OCI-M1 (cell line): Measurements from ENCODE around the gene ARID3A.
A peak's percentile ranks its signal among the peaks of the same experiment; 100 is the strongest.

Experiments
- DNase-seq: peaks from one replicate; lab custom pipeline; 2025; lab: John Stamatoyannopoulos, UW

Gene ARID3A

DNA sequence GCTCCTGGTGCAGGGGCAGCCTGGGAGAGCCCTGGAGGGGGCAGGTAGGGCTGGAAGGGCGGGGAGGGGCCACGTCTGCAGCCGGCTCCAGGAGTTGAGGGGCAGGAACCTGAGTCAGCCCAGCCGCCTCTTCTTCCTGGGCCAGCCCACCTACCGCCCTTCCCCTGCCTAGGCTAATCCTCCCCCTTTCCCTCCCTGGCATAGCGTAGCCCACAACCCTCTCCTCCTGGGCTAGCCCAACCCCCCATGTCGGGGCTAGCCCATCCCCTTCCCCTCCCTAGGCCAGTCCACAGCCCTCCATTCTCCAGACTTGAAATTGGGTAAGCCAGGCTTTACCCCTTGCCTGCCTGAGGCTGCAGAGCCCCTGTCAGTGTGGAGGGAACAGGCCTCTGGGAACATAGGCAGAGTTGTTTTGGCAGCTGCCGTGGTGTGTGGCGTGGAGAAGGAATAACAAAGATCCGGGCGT, 37.7 kb downstream of the ARID3A start:
- DNase-seq: no peak

DNA sequence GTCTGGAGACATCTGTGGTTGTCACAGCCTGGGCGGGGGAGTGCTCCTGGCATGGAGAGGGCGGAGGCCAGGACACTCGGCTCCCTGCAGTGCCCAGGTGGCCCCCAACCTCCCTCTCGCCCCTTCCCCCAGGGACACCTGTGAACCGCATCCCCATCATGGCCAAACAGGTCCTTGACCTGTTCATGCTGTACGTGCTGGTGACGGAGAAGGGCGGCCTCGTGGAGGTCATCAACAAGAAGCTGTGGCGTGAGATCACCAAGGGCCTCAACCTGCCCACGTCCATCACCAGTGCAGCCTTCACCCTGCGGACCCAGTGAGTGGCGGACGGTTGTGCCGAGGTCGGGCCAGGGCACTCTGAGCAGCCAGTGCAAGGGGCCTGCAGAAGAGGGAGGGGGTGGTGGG, 38.3 kb downstream of the ARID3A start:
- no peak for DNase-seq

DNA sequence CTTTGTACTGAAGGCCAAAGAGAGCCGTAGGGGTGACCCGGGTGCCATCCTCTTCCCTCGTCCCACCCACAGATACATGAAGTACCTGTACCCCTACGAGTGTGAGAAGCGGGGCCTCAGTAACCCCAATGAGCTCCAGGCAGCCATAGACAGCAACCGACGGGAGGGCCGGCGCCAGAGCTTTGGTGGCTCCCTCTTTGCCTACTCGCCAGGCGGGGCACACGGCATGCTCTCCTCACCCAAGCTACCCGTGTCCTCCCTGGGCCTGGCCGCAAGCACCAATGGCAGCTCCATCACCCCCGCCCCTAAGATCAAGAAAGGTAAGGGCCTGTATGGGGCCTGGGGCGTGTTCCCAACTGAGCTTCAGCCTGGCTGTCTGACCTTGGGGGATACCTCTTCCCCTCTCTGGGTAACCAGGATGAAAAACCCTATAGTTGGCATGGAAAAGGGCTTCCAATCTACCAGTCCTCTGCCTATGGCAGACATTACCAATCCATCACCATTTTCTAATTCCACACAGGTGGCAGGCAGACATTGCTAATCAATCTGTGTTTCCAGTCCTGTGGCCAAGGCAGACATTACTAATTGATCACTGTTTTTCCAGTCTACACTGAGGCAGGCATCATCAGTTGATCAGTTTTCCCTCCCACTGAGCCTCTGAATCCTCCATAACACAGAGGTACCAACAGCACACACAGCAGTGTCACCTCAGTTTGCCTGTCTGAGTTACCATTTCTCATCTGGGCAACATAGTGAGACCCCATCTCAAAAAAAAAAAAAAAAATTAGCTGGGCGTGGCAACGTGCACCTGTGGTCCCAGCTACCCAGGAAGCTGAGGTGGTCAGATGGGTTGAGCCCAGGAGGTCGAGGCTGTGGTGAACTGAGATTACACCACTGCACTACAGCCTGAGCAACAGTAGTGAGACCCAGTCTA, 39.2 kb downstream of the ARID3A start:
- peak; percentile 1 for DNase-seq

DNA sequence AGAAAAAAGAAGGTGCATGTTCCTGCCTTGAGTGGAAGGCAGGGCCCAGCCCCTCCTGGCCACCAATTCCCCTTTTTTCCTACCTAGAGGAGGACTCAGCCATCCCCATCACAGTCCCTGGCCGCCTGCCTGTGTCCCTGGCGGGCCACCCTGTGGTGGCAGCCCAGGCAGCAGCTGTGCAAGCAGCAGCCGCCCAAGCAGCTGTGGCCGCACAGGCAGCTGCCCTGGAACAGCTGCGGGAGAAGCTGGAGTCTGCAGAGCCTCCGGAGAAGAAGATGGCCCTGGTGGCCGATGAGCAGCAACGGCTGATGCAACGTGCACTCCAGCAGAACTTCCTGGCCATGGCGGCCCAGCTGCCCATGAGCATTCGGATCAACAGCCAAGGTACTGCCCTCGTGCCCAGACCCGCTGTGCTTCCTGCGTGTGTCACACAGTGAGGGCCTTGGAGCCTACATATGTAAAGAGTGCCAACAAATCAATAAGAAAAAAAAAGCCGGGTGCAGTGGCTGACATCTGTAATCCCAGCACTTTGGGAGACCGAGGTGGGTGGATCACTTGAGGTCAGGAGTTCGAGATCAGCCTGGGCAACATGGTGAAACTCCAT, 40.8 kb downstream of the ARID3A start:
- no peak for DNase-seq

DNA sequence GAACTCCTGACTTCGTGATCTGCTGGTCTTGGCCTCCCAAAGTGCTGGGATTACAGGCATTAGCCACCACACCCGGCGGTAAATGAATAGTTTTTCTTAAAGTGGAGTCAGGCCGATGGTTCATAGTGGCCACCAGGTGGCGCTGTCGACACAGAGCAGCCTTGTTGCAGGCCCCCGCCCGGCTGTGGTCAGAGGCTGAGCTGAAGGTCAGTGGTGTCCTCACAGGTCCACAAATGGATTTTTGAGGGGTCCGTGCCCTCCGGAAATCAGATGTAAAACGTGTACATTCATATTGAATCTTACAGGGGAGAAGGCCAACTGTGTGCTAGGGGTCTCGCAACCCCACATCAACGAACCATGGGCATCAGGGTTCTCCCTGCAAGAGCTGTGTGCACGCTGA, 44.9 kb downstream of the ARID3A start:
- DNase-seq: peak; percentile 50

DNA sequence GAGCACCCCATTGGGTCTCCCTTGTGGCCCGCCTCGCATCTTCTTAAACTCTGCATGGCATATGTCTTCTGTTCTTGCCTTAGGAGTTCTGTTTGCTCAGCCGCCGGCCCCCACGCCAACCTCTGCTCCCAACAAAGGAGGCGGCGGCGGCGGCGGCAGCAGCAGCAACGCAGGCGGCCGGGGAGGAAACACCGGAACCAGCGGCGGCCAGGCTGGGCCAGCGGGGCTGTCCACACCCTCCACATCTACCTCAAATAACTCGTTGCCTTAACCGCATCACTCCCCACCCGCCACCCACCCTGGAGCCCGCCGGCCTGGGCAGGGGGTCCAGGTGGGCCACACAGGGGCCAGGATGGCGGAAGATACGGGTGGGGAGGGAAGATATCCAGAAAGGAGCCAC, 46.0 kb downstream of the ARID3A start:
- DNase-seq: no peak

DNA sequence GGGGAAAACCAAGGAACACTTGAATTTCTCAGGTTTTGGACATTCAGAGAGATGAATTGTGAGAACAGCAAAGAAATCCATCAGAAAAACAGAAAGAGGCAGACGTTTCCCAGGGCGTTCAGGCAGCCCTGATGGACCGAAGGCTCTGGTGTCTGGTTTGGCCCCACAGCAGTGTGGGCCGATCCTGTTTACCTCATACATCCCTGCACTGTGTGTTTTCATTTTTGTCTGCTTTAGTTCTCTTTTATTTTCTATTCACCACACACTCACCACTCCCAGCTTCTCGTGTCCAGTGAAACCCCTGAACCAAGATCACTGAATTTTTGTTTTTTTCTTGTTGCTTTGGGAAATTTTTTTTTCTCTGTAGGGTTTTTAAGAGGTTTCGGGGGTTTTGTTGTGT, 46.4 kb downstream of the ARID3A start:
- DNase-seq: no peak

DNA sequence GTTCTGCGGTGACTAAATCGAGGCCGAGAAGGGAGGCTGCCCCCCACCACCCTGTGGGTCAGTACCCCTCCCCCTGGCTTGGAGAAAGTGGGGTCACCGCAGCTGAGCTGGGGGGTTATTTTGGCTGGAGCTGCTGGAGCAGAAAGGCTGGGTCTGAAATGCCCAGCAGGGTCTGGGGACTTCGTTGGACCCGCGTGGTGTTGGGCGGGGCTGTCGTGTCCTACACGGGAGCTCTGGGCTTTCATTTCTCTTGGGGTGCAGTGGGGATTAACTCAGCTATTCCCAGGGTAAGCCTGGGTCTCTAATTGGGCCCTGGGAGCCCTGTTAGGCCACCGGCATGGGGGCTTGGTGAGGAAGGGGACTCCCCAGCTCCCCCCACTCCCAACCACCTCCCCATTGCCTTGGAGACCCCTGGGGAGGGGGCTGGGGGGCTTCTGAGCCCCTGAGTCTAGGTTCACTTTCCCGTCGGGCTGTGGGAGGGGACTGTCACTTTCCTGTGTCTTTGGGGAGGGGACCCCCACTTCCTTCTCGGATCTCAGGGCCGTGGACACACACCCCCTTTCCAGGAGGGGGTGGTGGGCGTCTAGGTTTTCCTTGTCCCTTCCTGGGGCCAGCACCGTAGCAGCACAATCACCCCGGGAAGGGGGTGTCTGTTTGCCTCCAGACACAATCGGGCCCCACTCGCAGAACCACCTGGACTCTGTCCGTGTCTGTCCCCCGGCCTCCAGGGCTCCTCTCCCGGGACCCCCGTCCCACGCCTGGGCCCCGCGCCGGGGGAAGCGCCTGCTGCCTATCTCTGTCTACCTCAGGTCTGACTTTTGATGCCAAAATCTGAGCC, 48.1 kb downstream of the ARID3A start:
- no peak for DNase-seq

DNA sequence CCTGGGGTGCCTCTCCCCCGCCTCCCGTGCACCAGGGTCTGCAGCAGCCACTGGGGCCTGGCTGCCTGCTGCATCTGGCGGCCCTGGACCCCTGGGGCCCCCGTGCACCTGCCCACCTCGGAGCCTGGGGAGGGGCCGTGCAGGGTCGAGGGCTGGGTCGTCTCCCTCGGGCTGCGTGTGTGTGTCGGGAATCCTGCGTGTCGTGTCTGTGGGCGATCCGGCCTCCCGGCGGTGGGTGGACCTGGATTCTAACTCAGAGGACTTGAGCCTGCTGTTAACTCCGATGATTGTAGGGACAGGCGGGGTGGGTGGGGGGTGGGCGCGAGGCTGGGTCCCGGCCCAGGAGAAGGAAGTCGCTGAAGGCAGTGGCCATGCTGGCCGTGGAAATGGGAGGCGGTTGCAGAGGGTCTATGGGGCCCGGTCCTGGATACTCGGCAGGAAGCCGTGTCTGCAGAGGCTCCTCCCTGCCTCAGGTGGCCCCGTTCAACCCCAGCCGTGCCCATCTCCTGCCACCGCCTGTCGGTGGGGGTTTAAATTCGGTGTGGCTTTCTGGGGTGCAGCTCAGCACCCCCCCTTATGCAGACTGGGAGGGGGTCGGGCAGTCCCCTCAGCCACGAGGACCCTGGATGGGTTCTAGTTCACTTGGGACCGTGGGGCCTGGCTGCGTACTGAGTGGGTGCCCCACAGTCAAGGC, 48.9 kb downstream of the ARID3A start:
- no peak for DNase-seq

DNA sequence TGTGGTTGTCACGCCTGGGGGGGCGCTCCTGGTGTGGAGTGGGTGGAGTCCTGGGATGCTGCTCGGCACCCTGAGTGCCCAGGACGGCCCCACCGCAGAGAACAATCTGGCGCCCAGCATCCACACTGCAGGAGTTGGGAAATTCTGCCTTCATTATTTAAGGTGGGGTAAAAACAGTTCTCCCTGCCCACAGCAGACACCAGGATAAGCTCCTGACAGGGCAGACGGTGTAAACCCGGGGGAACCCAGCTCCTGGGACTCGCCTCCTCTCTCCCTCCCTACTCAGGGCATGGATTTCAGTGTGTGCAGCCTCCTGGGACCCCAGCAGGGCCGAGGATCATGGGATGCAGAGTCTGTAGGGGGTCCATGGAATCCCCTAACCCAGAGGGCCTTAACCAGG, 50.6 kb downstream of the ARID3A start:
- no peak for DNase-seq

DNA sequence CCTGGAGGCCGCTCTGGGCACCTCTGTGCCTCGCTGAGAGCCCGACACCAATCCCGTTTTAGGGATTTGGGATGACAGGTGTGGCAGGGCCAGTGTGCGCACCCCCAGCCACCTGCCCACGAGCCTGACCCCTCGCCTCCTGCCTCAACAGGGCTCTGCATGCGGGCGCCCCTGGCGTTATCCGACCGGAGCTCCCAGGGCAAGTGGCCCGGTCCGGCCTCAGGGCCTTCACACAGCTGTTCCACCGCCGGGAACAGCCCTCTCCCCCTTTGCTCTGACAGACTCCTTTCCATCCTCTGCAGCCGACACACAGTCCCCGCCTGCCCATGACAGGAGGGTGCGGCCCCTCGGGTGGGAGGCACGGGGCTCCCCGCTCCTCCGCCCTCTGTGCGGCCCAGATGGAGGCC, 51.2 kb downstream of the ARID3A start:
- DNase-seq: no peak

DNA sequence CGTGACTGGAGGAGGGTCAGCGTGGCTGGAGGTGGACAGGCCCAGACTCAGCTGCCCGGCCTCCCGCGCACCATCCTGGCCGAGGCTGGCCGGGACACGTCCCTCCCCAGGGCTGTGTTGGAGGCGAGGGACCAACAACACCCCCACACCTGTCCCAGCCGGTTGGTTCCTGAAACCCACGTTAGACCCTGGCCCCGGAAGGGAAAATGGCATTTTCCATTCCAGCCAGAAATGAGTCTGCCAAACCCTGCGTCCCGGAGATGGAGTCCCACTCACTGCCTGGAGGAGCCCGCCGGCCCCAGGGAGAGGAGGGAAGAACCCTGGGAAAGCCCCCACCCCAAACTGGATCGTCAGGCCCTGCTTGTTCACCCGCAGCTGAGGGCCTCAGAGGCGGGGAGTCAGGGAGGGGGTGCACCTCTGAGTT, 53.5 kb downstream of the ARID3A start:
- no peak for DNase-seq

DNA sequence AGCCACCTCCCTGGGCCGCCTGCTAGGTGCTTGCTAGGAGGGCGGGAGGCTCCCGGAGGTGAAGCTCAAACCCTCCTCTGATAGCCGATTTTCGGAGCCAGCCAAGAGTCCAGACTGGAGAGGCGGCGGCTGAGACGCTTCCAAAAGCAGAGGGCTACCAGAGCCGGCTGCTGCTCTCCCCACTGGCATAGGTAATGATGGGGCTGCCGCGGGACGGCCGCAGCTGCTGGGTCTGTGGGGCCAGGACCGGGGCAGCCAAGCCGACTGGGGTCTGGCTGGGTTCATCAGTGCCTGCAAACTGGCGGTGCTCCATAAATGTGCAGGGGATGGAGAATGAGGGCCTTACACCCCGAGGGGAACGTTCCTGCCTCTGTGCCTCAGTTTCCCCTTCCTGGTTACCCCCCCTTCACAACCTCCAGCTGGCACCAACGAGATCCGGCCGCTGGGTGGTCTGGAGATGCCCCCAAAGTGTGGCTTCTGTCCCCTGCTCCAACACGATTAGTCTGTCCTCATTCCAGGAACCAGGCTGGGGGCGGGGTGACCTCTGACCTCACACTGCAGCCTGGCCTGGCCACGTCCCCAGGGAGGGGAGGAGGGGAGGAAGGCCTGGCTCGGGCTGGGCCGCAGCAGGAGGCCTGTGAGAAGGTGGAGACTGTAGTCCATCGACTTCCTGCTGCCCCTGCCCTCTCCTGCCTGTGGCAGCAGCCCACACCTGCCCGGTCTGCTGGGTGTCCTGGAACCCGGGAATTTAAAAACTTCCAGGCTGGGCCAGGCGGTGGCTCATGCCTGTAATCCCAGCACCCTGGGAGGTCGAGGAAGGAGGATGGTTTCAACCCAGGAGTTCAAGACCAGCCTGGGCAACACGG, 54.5 kb downstream of the ARID3A start:
- peak; percentile 54 for DNase-seq

DNA sequence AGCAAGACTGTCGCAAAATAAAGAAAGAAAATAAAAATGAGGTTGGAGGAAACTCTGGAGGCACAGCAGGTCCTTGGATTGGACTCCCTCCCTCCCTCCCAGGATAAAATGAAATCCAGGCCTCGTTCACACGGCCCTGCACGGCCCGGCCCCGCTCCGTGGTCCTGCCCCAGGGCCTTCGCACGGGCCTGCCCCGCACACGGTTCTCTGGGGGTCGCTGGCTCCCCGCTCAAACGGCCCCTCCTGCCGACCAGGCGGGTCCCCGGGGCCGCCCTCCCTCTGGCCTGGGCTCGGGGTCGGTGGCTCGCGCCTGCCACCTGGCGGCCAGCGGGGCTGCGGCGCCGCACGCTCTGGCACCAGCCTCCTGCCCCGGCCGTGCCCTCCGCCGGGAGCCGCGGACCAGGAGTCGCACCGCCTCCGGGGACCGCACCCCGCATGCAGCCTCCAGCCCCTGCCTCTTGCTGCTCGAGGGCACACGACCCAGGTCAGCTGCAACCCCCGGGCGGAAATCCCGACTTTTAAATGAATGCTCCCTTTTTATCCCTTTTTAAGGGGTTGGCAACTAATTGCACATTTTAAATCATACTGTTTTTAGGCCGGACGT, 56.8 kb downstream of the ARID3A start:
- DNase-seq: peak; percentile 75

DNA sequence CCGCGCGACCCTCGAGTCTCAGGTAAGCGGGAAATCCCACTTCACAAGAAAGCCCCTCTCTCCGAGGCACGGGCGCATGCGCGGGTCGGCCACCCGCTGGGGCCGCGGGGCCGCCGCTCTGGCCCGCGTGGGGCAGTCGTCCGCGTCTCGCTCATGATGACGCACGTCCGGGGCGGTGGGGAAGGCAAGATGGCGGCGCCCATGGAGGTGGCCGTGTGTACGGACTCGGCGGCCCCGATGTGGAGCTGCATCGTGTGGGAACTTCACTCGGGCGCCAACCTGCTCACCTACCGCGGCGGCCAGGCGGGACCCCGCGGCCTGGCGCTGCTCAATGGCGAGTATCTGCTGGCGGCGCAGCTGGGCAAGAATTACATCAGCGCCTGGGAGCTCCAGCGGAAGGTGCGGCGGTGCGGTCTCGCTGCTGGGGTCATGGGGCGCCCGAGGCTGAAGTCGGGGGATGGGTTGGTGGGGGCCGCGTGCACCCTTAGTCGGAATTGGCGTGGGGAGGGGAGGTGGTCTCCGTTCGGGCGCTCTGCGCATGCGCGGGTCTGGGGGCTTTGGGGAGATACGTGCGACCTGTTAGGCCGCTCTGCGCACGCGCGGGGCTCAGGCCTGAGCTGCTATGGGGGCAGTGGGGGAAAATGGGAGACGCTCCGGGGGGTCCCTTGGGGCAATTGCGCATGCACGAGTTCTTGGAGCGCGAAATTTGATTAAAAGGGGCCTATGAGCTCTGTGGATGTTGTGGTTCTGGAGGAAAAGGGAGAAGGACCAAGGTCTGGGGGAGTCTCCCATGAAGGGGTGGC, 58.5 kb downstream of the ARID3A start, which contains the start of gene WDR18:
Gene WDR18 (plus strand): TSS at position 181 of the 803 bp plus-strand sequence. CDS start 9 bp downstream, at position 190.
- peak; percentile 90 for DNase-seq

DNA sequence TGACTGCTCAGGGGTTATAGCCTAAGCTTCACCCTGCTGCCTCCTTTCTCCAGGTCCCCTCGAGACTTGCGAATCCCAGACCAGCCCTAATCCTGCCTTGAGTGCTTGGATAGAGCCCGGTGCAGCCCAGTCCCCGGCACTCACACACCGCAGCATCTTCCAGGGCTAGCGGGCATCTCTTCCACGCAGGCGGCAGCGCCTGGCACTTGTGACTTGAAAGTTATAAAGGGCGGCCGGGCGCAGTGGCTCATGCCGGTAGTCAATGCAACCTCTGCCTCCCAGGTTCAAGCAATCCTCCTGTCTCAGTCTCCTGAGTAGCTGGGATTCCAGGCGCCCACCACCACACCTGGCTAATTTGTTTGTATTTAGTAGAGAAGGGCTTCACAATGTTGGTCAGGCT, 60.2 kb downstream of the ARID3A start:
- DNase-seq: no peak

DNA sequence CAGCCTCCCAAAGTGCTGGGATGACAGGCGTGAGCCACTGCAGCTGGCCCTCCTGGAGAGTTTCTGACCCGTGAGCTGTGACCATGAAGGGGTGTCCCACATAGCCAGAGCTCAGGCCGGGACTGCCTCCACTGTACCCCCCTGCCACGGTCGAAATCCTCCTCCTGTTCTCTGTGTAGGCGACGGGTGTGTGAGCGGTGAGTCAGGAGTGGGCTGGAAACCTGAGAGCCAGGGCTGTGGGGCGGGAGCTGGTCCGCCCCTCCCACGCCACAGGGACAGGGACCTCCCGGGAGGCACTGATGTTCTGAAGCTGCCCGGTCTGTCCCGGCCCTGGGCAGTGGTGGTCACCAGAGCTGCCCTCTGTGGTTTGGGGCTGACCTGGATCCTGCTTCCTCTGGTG, 62.2 kb downstream of the ARID3A start:
- DNase-seq: no peak

DNA sequence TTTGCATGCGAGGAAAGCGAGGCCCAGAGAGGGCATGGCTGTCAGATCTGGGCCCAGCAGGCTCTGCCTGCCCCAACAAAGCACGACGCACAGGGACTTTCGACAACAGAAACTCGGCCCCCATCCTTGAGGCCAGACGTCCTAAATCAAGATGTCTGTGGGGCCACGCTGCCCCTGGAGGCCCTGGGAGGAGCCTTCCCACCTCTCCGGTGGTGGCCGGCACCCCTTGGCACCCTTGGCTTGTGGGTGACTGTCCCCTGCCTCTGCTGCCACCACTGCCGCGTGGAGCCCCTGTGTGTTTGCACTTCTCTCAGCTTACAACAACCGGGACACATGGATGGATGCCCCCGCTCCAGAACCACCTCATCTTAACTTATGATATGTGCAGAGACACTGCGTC, 62.7 kb downstream of the ARID3A start:
- DNase-seq: no peak

DNA sequence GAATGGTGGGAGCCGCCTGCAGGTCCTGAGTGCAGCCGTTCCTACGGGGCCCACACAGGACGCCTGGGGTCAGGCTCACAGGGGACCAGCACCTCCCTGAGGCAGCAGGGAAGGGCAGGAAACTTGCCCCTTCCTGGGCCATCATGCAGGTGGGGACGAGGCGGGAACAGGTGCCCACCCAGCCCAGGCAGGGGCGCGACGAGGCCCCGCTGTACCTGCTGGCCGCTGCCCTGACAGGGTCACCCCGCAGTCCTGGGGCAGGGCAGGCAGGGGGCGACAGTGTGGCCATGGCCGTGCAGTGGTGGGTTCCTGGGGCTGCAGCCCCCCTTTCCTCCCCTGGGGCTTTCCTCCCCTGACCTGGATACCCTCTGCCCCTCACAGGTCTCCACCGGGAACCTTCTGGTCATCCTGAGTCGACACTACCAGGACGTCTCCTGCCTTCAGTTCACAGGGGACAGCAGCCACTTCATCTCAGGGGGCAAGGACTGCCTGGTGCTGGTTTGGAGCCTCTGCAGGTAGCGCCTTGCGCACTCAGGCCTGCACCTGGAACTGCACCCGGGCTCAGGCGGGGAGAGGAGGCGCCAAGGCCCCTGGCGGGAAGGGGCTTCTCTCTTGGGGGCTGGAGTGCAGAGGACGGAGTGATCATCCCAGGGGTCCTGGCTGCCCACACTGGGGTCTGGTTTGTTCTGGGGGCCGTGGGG, 63.7 kb downstream of the ARID3A start:
- no peak for DNase-seq
